SU-DHL-6 (cell line): ENCODE data around the gene NRP1.

Experiments used
- H2AFZ ChIP-seq: fragments of 200-600 bp; sonication (generic); 2 replicates; pipeline ENCODE4 v1.6.1; 2014; ENCODE audit warnings: low read depth, mild to moderate bottlenecking, moderate library complexity, mixed read lengths, antibody characterized with exemption, low read length; ENCODE audit not compliant: severe bottlenecking
- H3F3A ChIP-seq: fragments of 200-600 bp; shearing (Covaris generic); 2 replicates; pipeline ENCODE4 v1.6.0; 2016; ENCODE audit warnings: antibody characterized with exemption, mild to moderate bottlenecking; ENCODE audit not compliant: insufficient read depth
- H3K27ac ChIP-seq: fragments of 200-600 bp; sonication (generic); 2 replicates; pipeline ENCODE4 v1.5.1; 2016; ENCODE audit warnings: low read depth, mild to moderate bottlenecking, low read length, moderate library complexity, mixed read lengths
- H3K27me3 ChIP-seq: fragments of 200-600 bp; sonication (generic), shearing (Covaris generic); 2 replicates; pipeline ENCODE4 v1.6.0; 2014; ENCODE audit warnings: mild to moderate bottlenecking, low read length
- H3K36me3 ChIP-seq: fragments of 200-600 bp; sonication (generic); 2 replicates; pipeline ENCODE4 v1.6.1; 2014; ENCODE audit warnings: mild to moderate bottlenecking, low read length, mixed read lengths
- H3K4me2 ChIP-seq: fragments of 300-600, 200-600 bp; shearing (Covaris generic), sonication (generic); 2 replicates; pipeline ENCODE4 v1.6.0; 2014; ENCODE audit warnings: low read length, low read depth, mild to moderate bottlenecking; ENCODE audit not compliant: poor library complexity, severe bottlenecking
- H3K4me3 ChIP-seq: fragments of 200-600 bp; sonication (generic); 2 replicates; pipeline ENCODE4 v1.5.1; 2014; ENCODE audit warnings: antibody characterized with exemption, low read length, mild to moderate bottlenecking, mixed read lengths; ENCODE audit not compliant: insufficient read depth, poor library complexity, severe bottlenecking
- H3K79me2 ChIP-seq: fragments of 200-600 bp; sonication (generic); 2 replicates; pipeline ENCODE4 v1.6.1; 2014; ENCODE audit warnings: mild to moderate bottlenecking, low read length, moderate library complexity; ENCODE audit not compliant: insufficient read depth
- H3K9ac ChIP-seq: fragments of 200-600 bp; sonication (generic); 2 replicates; pipeline ENCODE4 v1.7.0; 2014; ENCODE audit warnings: mild to moderate bottlenecking, low read length
- H3K9me2 ChIP-seq: fragments of 200-600 bp; sonication (generic); replicated peaks from 2 replicates; pipeline ENCODE4 v1.6.1; 2014; ENCODE audit warnings: low read length; ENCODE audit not compliant: insufficient read depth
- H3K9me3 ChIP-seq: fragments of 200-600 bp; sonication (generic); 2 replicates; pipeline ENCODE4 v1.6.1; 2014; ENCODE audit warnings: low read length, mixed read lengths; ENCODE audit not compliant: insufficient read depth
- H4K20me1 ChIP-seq: fragments of 200-600 bp; sonication (generic); 2 replicates; pipeline ENCODE4 v1.6.1; 2014; ENCODE audit warnings: low read depth, mild to moderate bottlenecking, antibody characterized with exemption, low read length, moderate library complexity, mixed read lengths
- CTCF ChIP-seq: fragments of 200-600 bp; sonication (generic); IDR thresholded peaks from one replicate; pipeline ENCODE4 v1.5.1; 2017; ENCODE audit warnings: antibody characterized with exemption, mild to moderate bottlenecking, low read length, moderate library complexity; ENCODE audit not compliant: insufficient read depth, poor library complexity, severe bottlenecking
- EZH2phosphoT487 ChIP-seq: fragments of 200-600 bp; sonication (generic), shearing (Covaris generic); conservative IDR thresholded peaks from 2 replicates; pipeline ENCODE4 v1.6.1; 2018; ENCODE audit warnings: mild to moderate bottlenecking, antibody characterized with exemption, low read length, moderate library complexity, mixed read lengths

The NRP1 gene

GRCh38 chr10:33370434-33370930 is 36.0 kb upstream of the NRP1 start:
- H3K4me3 ChIP-seq = no peak overlapping the region
- H3K4me2 ChIP-seq = no peak overlapping the region
- no peak overlapping the region for H3K9ac ChIP-seq
- H3K36me3 ChIP-seq = no peaks in the 10 kb centered on the region
- no peaks in the 10 kb centered on the region for H3F3A ChIP-seq
- H4K20me1 ChIP-seq = no peaks in the 10 kb centered on the region
- no peaks in the 10 kb centered on the region for H3K79me2 ChIP-seq
- no peaks in the 10 kb centered on the region for H3K9me3 ChIP-seq
- H2AFZ ChIP-seq = no peak overlapping the region
- H3K27me3 ChIP-seq = no peaks in the 10 kb centered on the region
- TF ChIP-seq CTCF (no peak), EZH2phosphoT487 (no peak)
- no peak overlapping the region for H3K27ac ChIP-seq
- no peaks in the 10 kb centered on the region for H3K9me2 ChIP-seq

GRCh38 chr10:33368086-33368485 is 33.6 kb upstream of the NRP1 start:
- Histone ChIP-seq H3K27ac (no peak overlapping the region), H3F3A (no peaks in the 10 kb centered on the region), H2AFZ (no peak overlapping the region), H3K4me3 (no peak overlapping the region), H3K9me3 (no peaks in the 10 kb centered on the region), H3K79me2 (no peaks in the 10 kb centered on the region), H3K36me3 (no peaks in the 10 kb centered on the region), H3K4me2 (no peak overlapping the region), H3K27me3 (no peaks in the 10 kb centered on the region), H3K9me2 (no peaks in the 10 kb centered on the region), H4K20me1 (no peaks in the 10 kb centered on the region), H3K9ac (no peak overlapping the region)
- TF ChIP-seq EZH2phosphoT487 = no peak
- TF ChIP-seq CTCF = no peak

- no peak overlapping the region for H2AFZ ChIP-seq
- H4K20me1 ChIP-seq = no peaks in the 10 kb centered on the region
- H3K4me3 ChIP-seq = no peak overlapping the region
- H3K9me2 ChIP-seq = no peaks in the 10 kb centered on the region
- H3K4me2 ChIP-seq = no peak overlapping the region
- H3K9me3 ChIP-seq = no peaks in the 10 kb centered on the region
- TF ChIP-seq CTCF (no peak), EZH2phosphoT487 (no peak)
- no peaks in the 10 kb centered on the region for H3F3A ChIP-seq
- no peak overlapping the region for H3K9ac ChIP-seq
- no peaks in the 10 kb centered on the region for H3K79me2 ChIP-seq
- no peaks in the 10 kb centered on the region for H3K36me3 ChIP-seq
- no peak overlapping the region for H3K27ac ChIP-seq
- H3K27me3 ChIP-seq = no peaks in the 10 kb centered on the region
Observed at GRCh38 chr10:33365871-33366411, 31.5 kb upstream of the NRP1 start.
